Choroid plexus epithelial cell (primary cell): Measurements from ENCODE around the gene TTLL5.

Experiments
- DNase-seq: peaks from one replicate; pipeline ENCODE4 v3.0.0-alpha.2; 2010; ENCODE audit warnings: low read depth
- H3K4me3 ChIP-seq: 2 replicates; pipeline ENCODE4 v1.5.1; 2011; ENCODE audit warnings: low read depth, mild to moderate bottlenecking, control low read depth, low read length, moderate library complexity
- TF ChIP-seq, protein P1 (sequence below): conservative IDR thresholded peaks from 2 replicates; pipeline ENCODE4 v1.5.1; 2011; ENCODE audit warnings: low read depth, mild to moderate bottlenecking, control low read depth, inconsistent platforms, low read length, moderate library complexity

Gene TTLL5

DNA sequence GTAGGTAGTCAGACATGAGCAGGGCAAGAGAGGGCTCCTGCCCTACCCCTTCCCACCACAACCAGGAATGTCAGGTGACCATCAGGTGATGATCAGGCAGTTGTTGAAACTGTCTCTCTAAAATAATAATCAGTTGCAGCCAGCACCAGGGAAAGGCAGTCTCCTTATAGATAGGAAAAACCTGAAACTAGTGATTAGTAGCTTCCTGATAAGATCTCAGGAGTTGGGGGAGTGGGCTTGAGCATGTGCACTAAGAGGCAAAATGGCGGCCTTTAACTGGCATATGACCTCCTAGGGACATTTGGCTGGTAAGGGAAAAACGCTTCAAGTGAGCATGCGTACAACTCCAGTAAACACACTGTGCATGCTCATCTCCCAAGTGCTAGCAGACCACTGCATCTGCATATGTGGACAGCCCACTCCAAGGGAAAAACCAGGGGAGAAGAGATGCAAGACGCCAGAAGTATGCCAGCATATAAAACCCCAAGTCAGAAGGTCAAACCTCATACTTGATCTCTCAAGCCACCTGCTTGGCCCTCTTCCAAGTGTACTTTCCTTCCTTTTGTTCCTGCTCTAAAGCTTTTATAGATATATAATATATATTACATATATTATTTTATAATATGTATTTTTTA lies 283.7 kb downstream of the TTLL5 start:
- TF ChIP-seq, protein P1, sequence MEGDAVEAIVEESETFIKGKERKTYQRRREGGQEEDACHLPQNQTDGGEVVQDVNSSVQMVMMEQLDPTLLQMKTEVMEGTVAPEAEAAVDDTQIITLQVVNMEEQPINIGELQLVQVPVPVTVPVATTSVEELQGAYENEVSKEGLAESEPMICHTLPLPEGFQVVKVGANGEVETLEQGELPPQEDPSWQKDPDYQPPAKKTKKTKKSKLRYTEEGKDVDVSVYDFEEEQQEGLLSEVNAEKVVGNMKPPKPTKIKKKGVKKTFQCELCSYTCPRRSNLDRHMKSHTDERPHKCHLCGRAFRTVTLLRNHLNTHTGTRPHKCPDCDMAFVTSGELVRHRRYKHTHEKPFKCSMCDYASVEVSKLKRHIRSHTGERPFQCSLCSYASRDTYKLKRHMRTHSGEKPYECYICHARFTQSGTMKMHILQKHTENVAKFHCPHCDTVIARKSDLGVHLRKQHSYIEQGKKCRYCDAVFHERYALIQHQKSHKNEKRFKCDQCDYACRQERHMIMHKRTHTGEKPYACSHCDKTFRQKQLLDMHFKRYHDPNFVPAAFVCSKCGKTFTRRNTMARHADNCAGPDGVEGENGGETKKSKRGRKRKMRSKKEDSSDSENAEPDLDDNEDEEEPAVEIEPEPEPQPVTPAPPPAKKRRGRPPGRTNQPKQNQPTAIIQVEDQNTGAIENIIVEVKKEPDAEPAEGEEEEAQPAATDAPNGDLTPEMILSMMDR, result no peak
- H3K4me3 ChIP-seq, result no peak overlapping the region
- DNase-seq, result no peak

DNA sequence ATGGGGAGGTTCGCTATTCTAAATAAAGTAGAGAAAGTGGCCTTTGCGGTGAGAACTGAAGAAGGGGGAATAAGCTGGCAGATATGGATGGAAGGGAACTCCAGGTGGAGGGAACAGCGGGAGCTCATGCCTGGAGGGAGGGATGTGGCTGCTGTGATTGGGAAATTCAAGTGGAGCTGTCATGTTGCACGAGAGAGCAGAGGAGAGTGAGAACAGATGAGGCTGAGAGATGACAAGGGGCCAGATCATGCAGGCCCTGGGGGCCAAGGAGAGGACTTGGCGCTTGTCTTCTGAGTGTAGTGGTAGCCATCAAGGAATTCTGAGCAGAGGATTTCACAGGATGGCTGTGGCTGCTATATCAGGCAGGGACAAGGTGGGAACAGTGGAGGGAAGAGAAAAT lies 285.7 kb downstream of the TTLL5 start:
- TF ChIP-seq, protein P1, result no peak
- DNase-seq, result no peak
- no peak overlapping the region for H3K4me3 ChIP-seq

DNA sequence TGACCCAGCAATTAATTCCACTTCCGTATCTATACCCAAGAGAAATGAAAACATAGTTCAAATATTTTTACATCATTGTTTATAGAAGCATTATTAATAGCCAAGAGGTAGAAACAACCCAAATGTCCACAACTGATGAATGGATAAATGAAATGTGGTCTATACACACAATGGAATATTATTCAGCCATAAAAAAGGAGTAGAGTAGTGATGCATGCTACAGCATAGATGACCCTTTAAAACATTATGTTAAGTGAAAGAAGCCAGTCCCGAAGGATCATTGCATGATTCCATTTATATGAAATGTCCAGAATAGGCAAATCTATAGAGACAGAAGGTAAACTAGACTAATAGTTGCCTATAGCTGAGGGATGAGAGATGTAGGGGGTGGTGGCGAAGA lies 291.4 kb downstream of the TTLL5 start:
- no peak for DNase-seq
- H3K4me3 ChIP-seq, result no peak overlapping the region
- TF ChIP-seq, protein P1, result no peak

- no peak overlapping the region for H3K4me3 ChIP-seq
- no peak for DNase-seq
- TF ChIP-seq, protein P1, result no peak
These were observed 298.0 kb downstream of the TTLL5 start for GRCh38 chr14:75959031-75959430.

DNA sequence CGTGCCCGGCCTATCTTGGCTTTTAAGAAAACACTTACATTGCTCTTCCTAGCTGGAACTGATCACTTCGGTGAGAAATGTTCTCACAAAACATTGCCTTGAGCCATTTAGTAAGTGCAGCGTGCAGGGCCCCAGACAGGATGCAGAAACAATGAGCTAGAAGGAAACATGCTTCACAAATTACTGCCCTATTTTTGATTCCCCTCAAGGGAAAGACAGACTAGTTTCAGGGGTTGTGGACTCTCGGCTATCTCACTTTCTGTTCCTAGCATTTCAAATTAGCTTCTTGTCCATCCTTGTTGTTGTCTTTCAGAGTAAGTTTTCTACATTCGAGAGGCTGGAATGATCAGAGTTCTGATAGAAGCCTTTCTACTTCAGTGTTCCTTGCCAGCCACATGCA lies 299.2 kb downstream of the TTLL5 start:
- TF ChIP-seq, protein P1, result no peak
- no peak for DNase-seq
- no peak overlapping the region for H3K4me3 ChIP-seq

- TF ChIP-seq, protein P1, result no peak
- no peak for DNase-seq
- no peak overlapping the region for H3K4me3 ChIP-seq
These were observed 300.6 kb downstream of the TTLL5 start for GRCh38 chr14:75961662-75962061.

- no peak for DNase-seq
- H3K4me3 ChIP-seq, result no peak overlapping the region
- TF ChIP-seq, protein P1, result no peak
These were observed 306.8 kb downstream of the TTLL5 start for GRCh38 chr14:75967866-75968265.
